ENCODE results near the gene KAT14.
"Not testable (repeated sequence)": the region's sequence is repeated elsewhere in the genome, so short reads cannot be mapped to it uniquely, and the experiment has no call there.

Gene KAT14

GRCh38 chr20:18218280-18218679 lies 80.6 kb downstream of the KAT14 start:
- no peak for DNase-seq (ENCODE audit: low read depth in 3 of 3)

GRCh38 chr20:18223409-18223808 lies 85.7 kb downstream of the KAT14 start:
- DNase-seq (ENCODE audit: low read depth in 3 of 3): no peak

DNA sequence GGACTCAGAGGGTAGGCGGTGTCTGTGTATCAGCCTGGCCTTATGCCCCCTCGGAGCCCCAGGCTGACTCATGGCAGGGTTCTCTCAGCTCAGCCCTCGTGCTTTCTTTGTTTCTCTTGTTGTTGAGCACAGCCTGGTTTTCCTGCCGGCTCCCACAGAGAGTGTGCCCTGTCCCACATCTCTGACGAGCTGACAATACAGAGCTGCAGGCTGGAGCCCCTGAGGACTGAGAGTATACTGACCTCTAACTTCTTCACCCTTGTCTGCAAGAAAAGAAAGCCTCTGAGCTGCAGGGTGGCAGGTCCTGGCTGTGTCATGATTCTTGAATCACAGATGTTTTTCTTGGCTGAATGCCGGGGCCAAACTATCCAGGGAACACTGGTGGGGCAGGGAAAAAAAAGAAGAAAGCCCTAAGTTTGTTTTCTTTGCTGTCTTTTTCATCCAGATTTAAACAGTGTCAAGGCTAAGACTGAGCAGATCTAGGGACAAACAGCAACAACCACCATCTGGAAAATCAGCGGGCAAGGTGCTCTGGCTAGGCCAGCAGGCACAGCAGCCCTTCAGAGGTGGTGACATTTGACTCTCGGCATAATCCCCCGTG lies 87.4 kb downstream of the KAT14 start:
- DNase-seq (ENCODE audit: low read depth in 3 of 3): no peak

DNA sequence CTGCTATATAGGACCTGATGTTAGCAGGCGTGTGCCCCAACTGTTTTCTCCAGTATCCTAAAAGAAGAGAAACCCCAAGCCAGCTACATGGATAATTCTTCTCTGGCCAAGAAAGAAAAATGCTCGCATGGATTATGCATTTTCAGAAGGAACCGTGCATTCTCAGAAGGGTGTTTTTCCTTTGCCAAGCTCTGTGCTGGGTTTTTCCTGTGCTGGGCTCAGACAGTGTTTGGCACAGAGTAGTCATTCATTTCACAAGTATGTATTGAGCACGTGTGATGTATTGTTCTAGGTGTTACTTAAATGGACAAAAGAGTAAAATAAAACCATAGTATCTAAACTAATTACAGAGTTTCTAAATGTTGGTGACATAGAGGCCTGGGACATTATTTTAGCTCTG lies 88.0 kb downstream of the KAT14 start:
- DNase-seq (ENCODE audit: low read depth in 3 of 3): no peak

GRCh38 chr20:18226741-18227140 lies 89.1 kb downstream of the KAT14 start:
- not testable (repeated sequence) for DNase-seq (ENCODE audit: low read depth in 3 of 3)

DNA sequence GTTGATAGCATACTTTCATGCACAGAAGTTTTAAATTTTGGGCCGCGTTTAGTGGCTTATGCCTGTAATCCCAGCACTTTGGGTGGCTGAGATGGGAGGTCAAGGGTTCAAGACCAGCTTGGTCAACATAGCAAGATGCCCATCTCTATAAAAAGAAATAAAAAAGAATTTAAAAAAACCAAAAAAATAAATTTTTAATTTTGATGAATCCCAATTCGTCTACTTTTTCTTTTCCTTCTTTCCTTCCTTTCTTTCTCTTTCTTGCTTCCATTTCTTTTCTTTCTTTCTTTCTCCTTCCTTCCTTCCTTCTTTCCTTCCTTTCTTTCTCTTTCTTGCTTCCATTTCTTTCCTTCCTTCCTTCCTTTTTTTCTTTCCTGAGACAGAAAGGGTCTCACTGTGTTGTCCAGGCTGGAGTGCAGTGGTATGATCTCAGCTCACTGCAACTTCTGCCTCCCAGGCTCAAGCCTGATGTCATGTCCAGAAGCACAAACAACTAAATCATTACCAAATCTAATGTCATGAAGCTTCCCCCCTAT lies 95.8 kb downstream of the KAT14 start:
- DNase-seq (ENCODE audit: low read depth in 3 of 3): no peak
